GM12891 (cell line): ENCODE results near the gene LTBP3.

Experiments used
- PAX5 ChIP-seq: IDR thresholded peaks from 2 replicates; pipeline ENCODE4 v1.6.1; 2011; ENCODE audit warnings: low read length, moderate library complexity, mild to moderate bottlenecking; ENCODE audit not compliant: insufficient read depth, severe bottlenecking
- POLR2A ChIP-seq: IDR thresholded peaks from 2 replicates; pipeline ENCODE4 v1.6.1; 2011; ENCODE audit warnings: low read depth, low read length, control low read depth
- POLR2AphosphoS5 ChIP-seq: IDR thresholded peaks from 2 replicates; pipeline ENCODE4 v1.6.1; 2011; ENCODE audit warnings: low read depth, low read length, control low read depth
- TAF1 ChIP-seq: IDR thresholded peaks from 2 replicates; pipeline ENCODE4 v1.6.1; 2011; ENCODE audit warnings: low read depth, low read length, control low read depth

DNA sequence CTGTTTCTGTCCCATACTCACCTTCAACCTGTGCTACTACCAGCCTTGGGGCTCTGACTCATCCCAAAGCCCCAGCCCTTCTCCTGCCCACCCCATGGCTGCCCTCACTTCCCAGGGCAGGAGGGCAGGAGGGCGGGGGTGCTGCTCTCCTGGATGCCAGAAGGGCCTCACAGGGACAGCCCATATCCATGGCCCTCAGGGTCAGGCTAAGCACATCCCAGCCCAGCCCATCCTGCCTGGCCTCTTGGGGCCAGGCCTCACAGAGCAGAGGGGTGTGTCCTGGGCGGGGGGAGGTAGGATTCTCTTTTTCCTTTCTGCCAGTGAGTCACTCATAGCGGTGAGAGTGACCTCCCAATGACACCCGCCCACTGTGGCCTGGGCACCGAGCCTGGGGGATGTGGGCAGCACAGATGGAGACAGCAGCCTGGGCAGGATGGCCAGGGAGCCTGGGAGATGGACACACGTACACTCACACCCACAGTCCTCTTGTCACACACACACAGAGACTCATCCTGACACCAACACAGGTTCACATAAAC lies 2.4 kb downstream of the LTBP3 start:
- TF ChIP-seq POLR2A (no peak), TAF1 (no peak), POLR2AphosphoS5 (no peak), PAX5 (no peak)
